K562 (cell line): ENCODE data around the gene ERCC3.

Experiments
- CCAR2 ChIP-seq: fragments of 200-400 bp; formaldehyde crosslinking; IDR thresholded peaks from 2 replicates; pipeline ENCODE4 v1.6.1; 2017; ENCODE audit warnings: mild to moderate bottlenecking, low read depth, low read length
- TF ChIP-seq, protein P1 (sequence below), 3 experiments: IDR thresholded peaks in 2 of 3; conservative IDR thresholded peaks in 1 of 3; 2 replicates each; pipeline ENCODE4 v1.5.1; 2011 to 2012; ENCODE audit warnings: low read length in 3 of 3, mild to moderate bottlenecking in 3 of 3, control low read depth in 2 of 3, improper control_type of control experiment in 1 of 3, inconsistent platforms in 1 of 3, low read depth in 1 of 3, mixed read lengths in 1 of 3, moderate library complexity in 1 of 3; ENCODE audit not compliant: insufficient read depth in 2 of 3

DNA sequence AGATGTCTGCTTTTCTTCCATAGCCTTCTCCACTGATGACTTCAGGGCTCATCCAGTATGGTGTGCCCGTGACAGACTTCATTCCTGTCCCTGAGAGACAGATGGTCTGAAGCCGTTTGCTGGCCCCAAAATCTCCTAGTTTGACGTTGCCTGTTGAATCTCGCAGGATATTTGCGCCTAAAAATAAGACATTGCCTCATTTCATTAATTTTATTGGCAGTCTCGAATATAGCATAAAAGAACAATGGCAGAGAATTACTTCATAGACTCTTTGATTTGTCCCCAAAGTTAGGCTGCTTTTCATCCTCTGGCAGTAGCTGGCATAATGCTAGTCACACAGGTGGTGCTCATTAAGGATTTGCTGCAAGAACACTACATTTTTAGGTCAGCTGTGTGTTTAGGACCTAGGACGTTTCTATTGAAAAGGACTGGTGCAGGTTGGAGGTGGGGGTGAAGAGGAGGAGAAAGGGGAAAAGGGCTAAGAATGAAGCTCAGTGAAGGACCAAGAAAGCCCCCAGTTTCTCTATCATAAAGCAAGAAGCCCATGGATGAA lies 14.7 kb upstream of the ERCC3 start:
- TF ChIP-seq, protein P1, sequence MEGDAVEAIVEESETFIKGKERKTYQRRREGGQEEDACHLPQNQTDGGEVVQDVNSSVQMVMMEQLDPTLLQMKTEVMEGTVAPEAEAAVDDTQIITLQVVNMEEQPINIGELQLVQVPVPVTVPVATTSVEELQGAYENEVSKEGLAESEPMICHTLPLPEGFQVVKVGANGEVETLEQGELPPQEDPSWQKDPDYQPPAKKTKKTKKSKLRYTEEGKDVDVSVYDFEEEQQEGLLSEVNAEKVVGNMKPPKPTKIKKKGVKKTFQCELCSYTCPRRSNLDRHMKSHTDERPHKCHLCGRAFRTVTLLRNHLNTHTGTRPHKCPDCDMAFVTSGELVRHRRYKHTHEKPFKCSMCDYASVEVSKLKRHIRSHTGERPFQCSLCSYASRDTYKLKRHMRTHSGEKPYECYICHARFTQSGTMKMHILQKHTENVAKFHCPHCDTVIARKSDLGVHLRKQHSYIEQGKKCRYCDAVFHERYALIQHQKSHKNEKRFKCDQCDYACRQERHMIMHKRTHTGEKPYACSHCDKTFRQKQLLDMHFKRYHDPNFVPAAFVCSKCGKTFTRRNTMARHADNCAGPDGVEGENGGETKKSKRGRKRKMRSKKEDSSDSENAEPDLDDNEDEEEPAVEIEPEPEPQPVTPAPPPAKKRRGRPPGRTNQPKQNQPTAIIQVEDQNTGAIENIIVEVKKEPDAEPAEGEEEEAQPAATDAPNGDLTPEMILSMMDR (IDR thresholded peaks at IDR 0.05 in 2 of 3, conservative IDR thresholded peaks at IDR 0.05 in 1 of 3; ENCODE audit: insufficient read depth in 2 of 3, low read depth in 1 of 3, low read length in 3 of 3) = no peak
- TF ChIP-seq CCAR2 = no peak
